Progenitor cell of endocrine pancreas (in vitro differentiated cells): ENCODE results near the gene WDFY1. TPM values are rescaled to one million over a fixed set of nuclear protein-coding genes. Genes with fewer than 3 reads are reported as not detected.

ENCODE experiments used
- DNase-seq: peaks from one replicate; pipeline ENCODE4 v3.0.0; 2021; ENCODE audit warnings: low spot score; ENCODE audit not compliant: unreplicated experiment
- H3K27ac Mint-ChIP-seq: 2 replicates; pipeline ENCODE4 v1.8.0; 2021; ENCODE audit warnings: mild to moderate bottlenecking, moderate library complexity, mixed read lengths
- H3K27me3 Mint-ChIP-seq: 2 replicates; pipeline ENCODE4 v1.8.0; 2021; ENCODE audit warnings: mixed read lengths
- H3K36me3 Mint-ChIP-seq: 2 replicates; pipeline ENCODE4 v1.8.0; 2022; ENCODE audit warnings: mixed read lengths; ENCODE audit not compliant: insufficient read depth
- H3K4me1 Mint-ChIP-seq: 2 replicates; pipeline ENCODE4 v1.8.0; 2021; ENCODE audit warnings: low read depth, mixed read lengths
- H3K4me3 Mint-ChIP-seq: 2 replicates; pipeline ENCODE4 v1.8.0; 2021; ENCODE audit warnings: low read depth, mild to moderate bottlenecking, moderate library complexity, mixed read lengths
- H3K9me3 Mint-ChIP-seq: 2 replicates; pipeline ENCODE4 v1.8.0; 2021; ENCODE audit warnings: low read depth, mixed read lengths
- CTCF ChIP-seq: fragments of 200-600 bp; sonication (generic); IDR thresholded peaks from one replicate; pipeline ENCODE4 v1.5.0; 2021; ENCODE audit warnings: antibody characterized with exemption, mild to moderate bottlenecking; ENCODE audit not compliant: unreplicated experiment
- total RNA-seq: library from RNA; stranded (reverse); gene quantifications from 2 replicates; pipeline ENCODE4 v1.2.1, GENCODE V29; 2021

The WDFY1 gene
- total RNA-seq, 1 donor from 2014 or later = 52.3 TPM

DNA sequence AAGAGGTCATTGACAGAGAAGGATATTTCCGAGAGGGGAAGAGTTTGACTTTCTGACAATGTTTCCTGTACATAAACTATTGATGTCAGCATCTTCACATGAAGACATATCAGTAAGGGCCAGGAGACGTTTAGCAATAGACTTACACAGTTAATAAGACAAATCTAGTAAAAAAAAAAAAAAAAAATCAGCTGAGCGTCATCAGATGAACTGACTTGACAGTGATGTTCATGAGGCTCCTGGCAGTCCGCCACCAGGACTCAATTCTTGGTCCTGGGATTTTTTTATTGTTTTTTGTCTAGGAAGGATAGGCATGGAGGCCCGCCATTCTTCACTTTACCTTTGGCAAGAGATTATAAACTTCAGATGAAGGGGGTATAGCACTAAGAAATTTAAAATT, 26.6 kb upstream of the WDFY1 start:
- H3K4me1 Mint-ChIP-seq = no peaks in the 10 kb centered on the region
- no peak overlapping the region for H3K27ac Mint-ChIP-seq
- no peak overlapping the region for H3K4me3 Mint-ChIP-seq
- H3K36me3 Mint-ChIP-seq = peaks cover under 1% of the 10 kb centered on the region
- TF ChIP-seq CTCF = no peak
- no peaks in the 10 kb centered on the region for H3K9me3 Mint-ChIP-seq
- H3K27me3 Mint-ChIP-seq = no peaks in the 10 kb centered on the region
- DNase-seq = no peak

DNA sequence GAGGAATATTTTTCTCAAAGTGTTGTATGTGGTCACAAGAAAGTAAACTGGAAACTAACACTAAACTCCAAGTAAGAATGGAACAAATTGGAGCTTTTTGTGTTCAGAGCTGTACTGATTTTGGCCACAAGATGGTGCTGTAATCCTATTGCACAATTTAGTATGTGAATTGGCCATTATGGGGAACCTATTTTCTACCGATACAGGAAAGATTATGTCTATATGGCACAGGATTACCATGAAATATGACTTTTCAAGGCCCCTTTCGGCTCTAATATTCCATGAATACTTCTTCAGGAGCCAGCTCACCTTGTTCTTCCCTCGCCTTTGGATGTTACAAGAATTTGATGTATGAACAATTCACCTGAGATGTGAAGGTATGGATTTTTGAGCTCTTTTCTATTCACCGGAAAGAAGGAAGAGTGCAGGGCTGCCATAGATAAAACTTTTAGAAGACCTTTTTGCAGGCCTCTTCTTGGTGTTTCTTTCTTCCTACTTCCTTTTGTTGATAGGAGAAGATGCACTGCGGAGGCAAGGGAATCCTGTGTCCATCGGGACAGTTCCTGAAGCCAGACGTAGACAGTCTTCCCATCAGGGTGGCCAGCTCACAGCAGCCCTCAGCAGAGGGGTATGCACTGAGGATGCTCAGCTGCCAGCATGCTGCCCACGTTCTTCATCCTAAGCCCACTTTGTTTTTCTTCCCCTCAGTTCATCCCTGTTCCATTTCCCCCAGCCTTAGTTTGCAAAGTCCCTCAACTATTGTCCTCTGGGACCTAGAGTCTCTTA, 25.4 kb upstream of the WDFY1 start:
- no peaks in the 10 kb centered on the region for H3K4me1 Mint-ChIP-seq
- peak; percentile 94 for TF ChIP-seq CTCF
- peaks cover 4% of the 10 kb centered on the region for H3K36me3 Mint-ChIP-seq
- peak; percentile 33 for DNase-seq
- H3K27ac Mint-ChIP-seq = no peak overlapping the region
- H3K9me3 Mint-ChIP-seq = no peaks in the 10 kb centered on the region
- H3K27me3 Mint-ChIP-seq = no peaks in the 10 kb centered on the region
- H3K4me3 Mint-ChIP-seq = no peak overlapping the region

DNA sequence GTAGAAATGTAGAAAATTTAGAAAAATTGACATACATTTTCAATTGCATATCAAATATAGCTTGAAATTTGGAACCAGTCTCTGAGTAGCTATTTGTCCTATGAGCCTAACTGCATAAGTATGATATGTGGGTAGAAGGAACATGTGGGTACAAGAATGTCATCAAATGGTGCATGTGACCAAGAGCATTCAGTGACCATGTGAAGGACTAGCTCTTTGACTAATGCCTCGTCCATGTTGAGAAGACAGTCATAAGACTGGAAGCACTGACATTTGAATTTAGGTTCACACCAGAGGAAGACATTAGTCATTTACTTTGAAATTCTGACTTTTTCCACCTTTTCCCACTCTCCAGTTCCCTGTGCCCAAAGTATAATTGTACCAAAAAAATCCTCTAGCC, 24.7 kb upstream of the WDFY1 start:
- Mint-ChIP-seq H3K36me3 (peaks cover 4% of the 10 kb centered on the region), H3K27ac (no peak overlapping the region), H3K9me3 (no peaks in the 10 kb centered on the region), H3K27me3 (no peaks in the 10 kb centered on the region), H3K4me3 (no peak overlapping the region), H3K4me1 (no peaks in the 10 kb centered on the region)
- no peak for TF ChIP-seq CTCF
- DNase-seq = no peak

- Mint-ChIP-seq H3K27me3 (no peaks in the 10 kb centered on the region), H3K36me3 (peaks cover 4% of the 10 kb centered on the region), H3K4me1 (no peaks in the 10 kb centered on the region), H3K4me3 (no peak overlapping the region), H3K9me3 (no peaks in the 10 kb centered on the region), H3K27ac (no peak overlapping the region)
- no peak for TF ChIP-seq CTCF
- no peak for DNase-seq
These were observed 24.2 kb upstream of the WDFY1 start for GRCh38 chr2:223969315-223969714.

GRCh38 chr2:223967981-223968380, 22.8 kb upstream of the WDFY1 start:
- H3K27ac Mint-ChIP-seq = no peak overlapping the region
- no peak overlapping the region for H3K4me3 Mint-ChIP-seq
- DNase-seq = no peak
- no peaks in the 10 kb centered on the region for H3K9me3 Mint-ChIP-seq
- TF ChIP-seq CTCF = no peak
- peaks cover 2% of the 10 kb centered on the region for H3K4me1 Mint-ChIP-seq
- H3K27me3 Mint-ChIP-seq = no peaks in the 10 kb centered on the region
- peaks cover 7% of the 10 kb centered on the region for H3K36me3 Mint-ChIP-seq
